GDM1 (cell line): ENCODE results near the gene CERS6.

Experiments used
- DNase-seq: peaks from one replicate; lab custom pipeline; 2025; lab: John Stamatoyannopoulos, UW

Gene CERS6

DNA sequence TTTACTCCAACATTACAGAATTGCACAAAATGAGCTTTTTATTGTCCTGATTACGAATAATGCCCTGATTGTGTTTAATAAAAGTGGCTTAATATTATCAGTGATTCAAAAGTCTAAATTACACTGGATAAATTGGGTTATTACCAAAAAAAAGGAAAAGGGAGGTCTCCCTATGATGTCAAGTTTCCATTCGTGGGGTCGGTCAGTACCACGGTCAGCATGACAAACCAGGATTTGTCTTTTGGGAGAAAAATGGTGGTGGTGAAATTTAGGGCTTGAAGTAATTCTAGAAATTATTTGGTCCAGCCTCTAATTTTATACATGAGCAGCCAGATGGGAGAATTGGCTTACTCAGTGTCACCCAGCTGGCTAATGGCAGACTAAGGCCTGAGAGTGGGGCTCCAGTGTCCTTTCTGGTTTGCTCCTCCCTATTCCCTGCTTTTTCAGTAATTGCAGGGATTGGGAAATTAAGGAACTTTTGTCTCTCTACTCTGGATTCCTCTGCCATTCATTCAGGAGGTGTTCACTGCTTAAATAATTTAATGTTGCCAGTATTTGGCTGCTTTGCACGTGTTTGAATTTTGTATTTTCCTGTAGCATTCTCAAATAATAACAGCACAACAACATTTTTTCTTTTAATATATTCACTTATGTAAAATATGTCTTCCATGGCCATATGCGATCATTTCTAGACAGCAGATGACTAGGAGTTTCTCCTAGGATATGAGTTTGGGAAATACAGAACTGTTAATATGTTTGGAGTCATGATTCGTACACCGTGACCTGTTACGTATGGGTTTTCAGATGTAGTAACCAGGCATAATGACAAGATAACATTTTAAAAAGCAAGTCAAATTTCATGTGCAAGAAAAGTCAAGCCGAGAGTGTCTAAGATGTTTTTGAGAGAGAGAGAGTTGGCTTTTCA lies 217.5 kb downstream of the CERS6 start:
- DNase-seq, result no peak

DNA sequence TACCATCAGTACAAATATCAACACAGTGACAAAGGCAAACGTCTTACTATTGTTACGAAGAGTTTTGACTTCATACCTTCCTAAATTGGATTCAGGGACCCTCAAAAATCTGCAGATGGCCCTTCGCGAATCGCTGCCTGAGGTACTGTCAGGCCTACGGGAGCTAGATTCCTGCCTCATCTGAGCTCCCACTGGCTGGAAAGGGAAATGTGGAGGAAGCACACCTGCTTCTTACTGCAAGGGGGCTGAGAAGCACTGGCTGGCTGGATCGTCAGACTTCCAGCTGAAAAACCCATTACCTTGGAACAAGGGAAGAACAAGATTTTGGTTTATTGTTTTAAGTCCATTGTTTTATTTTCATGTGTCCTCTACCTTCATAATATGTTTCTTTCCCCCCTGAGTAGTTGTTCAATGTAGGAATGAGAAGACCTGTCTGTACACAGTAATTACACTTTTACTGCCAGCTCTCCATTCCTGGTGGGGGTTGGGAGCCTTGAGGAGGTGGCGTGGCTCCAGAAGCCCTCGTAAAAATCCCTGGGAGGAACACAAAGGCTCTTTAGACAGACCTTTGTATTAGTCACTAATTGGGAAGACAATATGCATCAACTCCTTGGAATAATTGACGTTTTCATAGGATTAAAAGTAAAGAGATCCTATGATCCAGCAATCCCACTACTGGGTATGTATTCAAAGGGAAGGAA lies 222.2 kb downstream of the CERS6 start:
- no peak for DNase-seq

DNA sequence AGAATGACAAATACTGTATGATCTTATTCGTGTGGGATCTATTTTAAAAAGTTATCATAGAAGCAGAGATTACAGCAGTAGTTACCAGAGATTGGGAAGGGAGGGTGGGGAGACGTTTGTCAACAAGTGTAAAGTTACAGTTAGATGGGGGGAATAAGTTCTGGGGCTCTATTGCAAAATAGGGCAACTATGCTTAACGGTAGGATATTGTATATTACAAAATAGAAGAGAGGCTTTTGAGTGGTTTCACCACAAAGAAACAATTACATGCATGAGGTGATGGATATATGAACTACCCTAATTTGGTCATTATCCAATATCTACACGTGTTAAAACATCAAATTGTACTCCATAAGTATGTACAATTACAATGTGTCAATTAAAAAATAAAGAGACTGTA lies 223.0 kb downstream of the CERS6 start:
- no peak for DNase-seq

DNA sequence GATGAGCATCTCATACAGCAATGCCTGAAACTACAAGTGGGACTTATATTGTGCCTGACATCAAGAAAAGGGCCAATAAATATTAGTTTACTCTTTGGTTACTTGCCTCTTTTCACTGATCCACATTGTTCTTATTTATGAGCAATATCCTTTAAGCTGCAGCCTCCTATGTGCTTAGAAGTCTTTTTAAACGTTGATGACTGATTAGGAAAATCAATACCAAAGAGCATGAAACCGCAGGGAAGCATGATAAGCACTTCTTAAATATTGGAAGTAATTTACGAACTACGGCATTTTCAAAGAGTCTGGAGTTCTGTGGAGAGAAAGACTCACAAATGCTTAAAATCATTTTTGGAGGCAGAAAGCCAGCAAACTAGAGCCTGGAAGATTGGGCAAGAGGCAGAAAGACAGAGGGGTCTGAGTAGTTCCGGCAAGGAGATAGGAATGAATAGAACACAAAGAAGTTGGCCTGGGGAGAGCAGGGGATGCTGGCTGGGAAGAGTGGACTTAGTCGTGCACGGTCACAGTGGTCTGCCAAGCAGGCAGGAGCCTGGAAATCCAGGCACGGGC lies 223.8 kb downstream of the CERS6 start:
- no peak for DNase-seq

DNA sequence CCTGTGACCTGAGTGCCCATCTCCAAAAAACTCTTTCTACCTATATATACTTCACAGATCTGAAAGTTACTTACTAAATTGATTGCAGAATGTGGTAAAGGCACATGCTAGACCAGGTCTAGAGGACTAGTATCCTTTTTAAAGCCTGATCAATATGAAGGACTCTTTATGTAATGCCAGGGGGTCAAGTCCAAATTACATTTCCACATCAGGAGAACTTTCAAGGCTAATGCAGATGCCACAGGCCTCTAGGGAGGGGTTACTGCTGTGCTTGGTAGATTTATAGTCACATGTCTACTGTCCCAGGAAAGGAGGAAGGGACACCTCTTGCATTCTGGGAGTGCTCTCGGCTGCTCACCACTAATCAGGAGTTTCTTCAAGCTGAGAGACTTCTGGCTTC lies 227.9 kb downstream of the CERS6 start:
- no peak for DNase-seq

- DNase-seq, result no peak
Observed at GRCh38 chr2:168684921-168685599, 229.0 kb downstream of the CERS6 start.

DNA sequence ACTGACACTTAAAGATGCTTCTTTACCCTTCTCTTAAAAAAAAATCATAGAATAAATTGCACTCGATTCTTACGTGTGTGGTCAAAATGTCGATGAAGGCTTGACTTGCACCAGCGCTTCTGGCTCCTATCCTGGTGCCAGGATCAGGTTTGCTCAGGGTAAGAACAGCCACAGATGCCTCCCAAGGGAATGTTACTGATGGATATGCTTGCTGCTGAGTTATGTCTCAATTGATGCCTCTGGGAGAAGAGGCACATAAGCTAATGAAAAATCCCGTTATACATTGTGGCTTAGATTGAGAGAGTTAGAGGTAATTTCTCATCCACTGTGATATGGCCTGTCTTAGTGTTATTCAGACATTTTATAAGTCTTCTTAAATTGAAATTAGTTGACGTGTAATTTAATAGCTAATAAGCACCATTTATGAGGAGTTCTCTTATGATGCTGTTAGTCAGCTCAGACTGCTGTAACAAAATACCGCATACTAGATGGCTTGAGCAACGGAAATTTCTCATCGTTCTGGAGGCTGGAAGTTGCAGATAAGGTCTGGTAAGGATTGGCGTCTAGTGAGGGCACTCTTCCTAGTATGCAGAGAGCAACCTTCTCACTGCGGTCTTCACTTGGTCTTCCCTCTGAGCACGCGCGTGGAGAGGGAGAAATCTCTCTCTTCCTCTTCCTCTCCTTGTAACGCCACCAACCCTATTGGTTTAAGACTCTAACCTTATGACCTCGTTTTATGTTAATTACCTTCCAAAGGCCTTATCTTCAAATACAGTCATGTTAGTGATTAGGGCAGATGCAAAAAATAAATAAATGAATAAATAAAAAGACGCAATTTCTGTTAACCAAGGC lies 229.8 kb downstream of the CERS6 start:
- DNase-seq, result peak; percentile 87

DNA sequence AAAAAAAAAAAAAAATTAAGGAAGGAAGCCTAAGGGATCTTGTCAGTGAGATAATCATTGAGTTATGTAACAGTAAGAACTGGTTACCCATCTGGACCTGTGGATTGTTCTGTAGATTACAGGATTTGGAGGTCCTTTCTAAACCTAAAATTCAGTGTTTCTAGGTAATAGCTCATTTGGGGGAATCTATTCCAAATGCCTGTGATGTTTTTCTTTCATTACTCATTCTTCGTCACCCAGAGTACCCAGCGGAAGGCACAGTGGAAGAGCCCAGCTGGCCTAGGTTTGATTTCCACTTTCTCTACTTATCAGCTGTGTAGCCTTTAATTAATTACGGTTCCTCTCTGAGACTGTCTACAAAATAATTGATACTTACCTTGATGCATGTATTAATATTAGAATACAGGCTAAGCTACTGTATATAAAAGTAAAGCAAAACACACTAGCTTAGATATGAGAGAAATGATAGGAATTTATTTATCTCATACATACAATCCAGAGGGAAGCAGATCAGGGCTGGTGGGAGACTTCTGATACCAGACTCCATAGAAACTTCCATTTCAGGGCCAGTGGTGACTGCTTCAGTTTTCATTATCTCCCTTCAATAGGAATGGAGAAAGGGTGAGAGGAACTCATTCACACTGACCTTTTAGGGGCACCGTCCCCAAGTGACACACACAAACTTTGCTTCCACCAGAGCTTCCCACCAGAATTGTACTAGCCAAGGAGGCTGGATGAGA lies 230.6 kb downstream of the CERS6 start:
- no peak for DNase-seq

DNA sequence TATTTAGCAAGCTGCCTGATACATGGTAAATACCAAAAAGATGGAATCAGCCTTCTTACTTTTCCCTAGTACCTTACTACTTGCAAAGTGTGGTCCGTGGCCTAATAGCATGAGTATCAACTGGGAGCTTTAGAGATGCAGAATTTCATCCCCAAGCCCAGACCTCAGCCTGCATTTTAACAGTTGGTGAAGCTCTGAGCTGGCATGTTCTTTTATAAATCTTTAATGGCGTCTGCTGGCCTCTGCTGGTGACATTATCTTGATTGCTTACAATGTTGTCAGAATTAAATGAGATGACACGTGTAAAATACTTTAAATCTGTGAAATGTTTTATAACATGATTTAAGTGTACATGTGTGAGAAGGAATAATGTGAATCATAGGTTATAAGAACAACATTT lies 231.2 kb downstream of the CERS6 start:
- no peak for DNase-seq

GRCh38 chr2:168690381-168690885 lies 234.4 kb downstream of the CERS6 start:
- DNase-seq, result no peak

- DNase-seq, result no peak
Observed at GRCh38 chr2:168691221-168691620, 235.1 kb downstream of the CERS6 start.

DNA sequence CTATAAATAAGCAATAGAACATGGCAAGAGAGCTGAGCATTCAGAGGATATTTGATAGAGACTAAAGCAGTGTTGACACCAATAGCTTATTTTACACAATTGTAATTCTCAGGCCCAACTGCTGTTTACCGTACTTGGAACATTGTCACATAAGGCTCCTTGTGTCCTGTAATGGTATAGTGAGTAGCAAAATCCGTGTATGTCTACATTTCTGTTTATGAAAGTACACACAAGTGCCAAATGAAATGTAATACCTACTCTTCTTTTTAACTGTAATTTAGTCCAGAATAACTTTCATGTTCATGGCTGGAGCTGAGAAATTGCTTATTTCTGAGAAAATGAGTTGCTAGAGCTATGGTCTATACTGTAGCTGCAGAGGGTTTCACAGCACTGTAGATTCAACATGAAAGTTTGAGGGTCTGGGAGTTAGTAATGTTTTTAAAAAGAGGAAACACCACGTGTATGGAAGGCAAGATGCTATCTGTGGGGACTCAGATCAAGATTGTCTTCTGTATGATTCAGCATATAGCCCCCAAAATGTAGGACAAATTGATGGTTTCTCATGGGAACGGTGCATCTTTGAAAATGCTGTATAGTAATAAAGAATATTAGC lies 236.2 kb downstream of the CERS6 start:
- no peak for DNase-seq

- no peak for DNase-seq
Observed at GRCh38 chr2:168694173-168694572, 238.1 kb downstream of the CERS6 start.

GRCh38 chr2:168694866-168695265 lies 238.8 kb downstream of the CERS6 start:
- DNase-seq, result no peak

DNA sequence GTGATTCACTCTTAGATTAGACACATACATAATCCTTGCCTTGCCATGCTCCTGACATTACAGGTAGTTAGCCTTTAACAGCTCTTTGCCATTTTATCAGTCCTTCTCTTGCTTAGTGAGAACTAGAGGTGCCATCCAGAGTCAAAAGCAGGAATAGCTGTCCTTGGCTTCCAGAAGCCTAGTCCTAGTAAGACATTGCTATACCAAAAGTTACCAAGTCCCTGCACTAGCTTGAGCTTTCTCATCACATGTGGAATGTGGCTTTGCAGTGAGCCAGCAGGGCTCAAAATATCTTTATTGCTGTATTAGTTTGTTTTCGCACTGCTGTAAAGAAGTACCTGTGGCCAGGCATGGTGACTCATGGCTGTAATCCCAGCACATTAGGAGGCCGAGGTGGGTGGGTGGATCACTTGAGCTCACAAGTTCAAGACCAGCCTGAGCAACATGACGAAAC lies 241.6 kb downstream of the CERS6 start:
- DNase-seq, result no peak

- no peak for DNase-seq
Observed at GRCh38 chr2:168698969-168699368, 242.9 kb downstream of the CERS6 start.

GRCh38 chr2:168699844-168700417 lies 243.9 kb downstream of the CERS6 start:
- DNase-seq, result no peak

GRCh38 chr2:168700615-168701245 lies 244.7 kb downstream of the CERS6 start:
- DNase-seq, result no peak

- DNase-seq, result no peak
Observed at GRCh38 chr2:168702579-168702978, 246.5 kb downstream of the CERS6 start.
